ENCODE measurements around the gene TXNDC5. TPM values are rescaled to one million over a fixed set of nuclear protein-coding genes. Genes with fewer than 3 reads are reported as not detected.

Gene TXNDC5
- total RNA-seq, 4 donors from 2014 or later = 85.0 to 137 (median 110) TPM

DNA sequence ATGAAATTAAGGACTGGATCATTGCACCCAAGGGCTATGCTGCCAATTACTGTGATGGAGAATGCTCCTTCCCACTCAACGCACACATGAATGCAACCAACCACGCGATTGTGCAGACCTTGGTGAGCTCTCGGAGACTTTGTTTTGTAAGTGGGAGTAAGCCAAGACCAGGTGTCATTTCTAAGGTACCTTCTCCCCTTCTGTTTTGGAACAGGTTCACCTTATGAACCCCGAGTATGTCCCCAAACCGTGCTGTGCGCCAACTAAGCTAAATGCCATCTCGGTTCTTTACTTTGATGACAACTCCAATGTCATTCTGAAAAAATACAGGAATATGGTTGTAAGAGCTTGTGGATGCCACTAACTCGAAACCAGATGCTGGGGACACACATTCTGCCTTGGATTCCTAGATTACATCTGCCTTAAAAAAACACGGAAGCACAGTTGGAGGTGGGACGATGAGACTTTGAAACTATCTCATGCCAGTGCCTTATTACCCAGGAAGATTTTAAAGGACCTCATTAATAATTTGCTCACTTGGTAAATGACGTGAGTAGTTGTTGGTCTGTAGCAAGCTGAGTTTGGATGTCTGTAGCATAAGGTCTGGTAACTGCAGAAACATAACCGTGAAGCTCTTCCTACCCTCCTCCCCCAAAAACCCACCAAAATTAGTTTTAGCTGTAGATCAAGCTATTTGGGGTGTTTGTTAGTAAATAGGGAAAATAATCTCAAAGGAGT is 30.4 kb downstream of the TXNDC5 start:
- 89 to 90% methylated on average over 13 of the region's 13 CpGs for WGBS, 2 donors
- Histone ChIP-seq H3K36me3 (peaks cover 3 to 64% (median 4%) of the 10 kb centered on the region in 3 donors), H3K4me3 (no peak overlapping the region), H3K9me3 (peaks cover 0 to 2% (median 0%) of the 10 kb centered on the region in 4 donors), H3K27ac (no peak overlapping the region), H3K4me1 (no peaks in the 10 kb centered on the region), H3K27me3 (no peaks in the 10 kb centered on the region)
- DNase-seq (ENCODE audit: low spot score in 2 of 2) = no peak
- no peak for TF ChIP-seq EP300 (IDR thresholded peaks at IDR 0.05)
- no peak for TF ChIP-seq POLR2A (IDR thresholded peaks at IDR 0.05)
- TF ChIP-seq, protein P1, sequence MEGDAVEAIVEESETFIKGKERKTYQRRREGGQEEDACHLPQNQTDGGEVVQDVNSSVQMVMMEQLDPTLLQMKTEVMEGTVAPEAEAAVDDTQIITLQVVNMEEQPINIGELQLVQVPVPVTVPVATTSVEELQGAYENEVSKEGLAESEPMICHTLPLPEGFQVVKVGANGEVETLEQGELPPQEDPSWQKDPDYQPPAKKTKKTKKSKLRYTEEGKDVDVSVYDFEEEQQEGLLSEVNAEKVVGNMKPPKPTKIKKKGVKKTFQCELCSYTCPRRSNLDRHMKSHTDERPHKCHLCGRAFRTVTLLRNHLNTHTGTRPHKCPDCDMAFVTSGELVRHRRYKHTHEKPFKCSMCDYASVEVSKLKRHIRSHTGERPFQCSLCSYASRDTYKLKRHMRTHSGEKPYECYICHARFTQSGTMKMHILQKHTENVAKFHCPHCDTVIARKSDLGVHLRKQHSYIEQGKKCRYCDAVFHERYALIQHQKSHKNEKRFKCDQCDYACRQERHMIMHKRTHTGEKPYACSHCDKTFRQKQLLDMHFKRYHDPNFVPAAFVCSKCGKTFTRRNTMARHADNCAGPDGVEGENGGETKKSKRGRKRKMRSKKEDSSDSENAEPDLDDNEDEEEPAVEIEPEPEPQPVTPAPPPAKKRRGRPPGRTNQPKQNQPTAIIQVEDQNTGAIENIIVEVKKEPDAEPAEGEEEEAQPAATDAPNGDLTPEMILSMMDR (IDR thresholded peaks at IDR 0.05) = no peak

DNA sequence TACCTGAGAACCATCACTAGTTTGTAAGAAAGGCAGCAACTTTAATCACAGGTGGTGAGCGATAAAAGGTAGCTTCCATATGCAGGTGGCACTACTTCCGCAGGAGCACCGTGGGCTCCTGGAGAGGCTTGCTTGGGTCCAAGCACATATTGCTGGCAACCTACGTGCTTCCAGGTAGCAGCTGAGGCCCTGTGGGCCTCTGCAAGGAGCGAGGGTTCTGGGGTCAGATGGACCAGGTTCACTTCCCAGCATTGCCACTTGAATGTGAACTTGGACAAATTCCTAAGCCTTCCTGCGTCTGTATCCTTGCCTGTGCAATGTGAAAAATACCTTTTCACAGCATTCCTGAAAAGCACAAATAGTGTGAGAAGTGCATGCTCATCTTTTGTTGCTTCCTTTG is 31.0 kb downstream of the TXNDC5 start:
- Histone ChIP-seq H3K4me3 (no peak overlapping the region), H3K4me1 (no peaks in the 10 kb centered on the region), H3K27ac (no peak overlapping the region), H3K36me3 (peaks cover 0 to 58% (median 3%) of the 10 kb centered on the region in 3 donors), H3K9me3 (peaks cover 0 to 2% (median 0%) of the 10 kb centered on the region in 4 donors), H3K27me3 (no peaks in the 10 kb centered on the region)
- TF ChIP-seq EP300 (IDR thresholded peaks at IDR 0.05) = no peak
- TF ChIP-seq POLR2A (IDR thresholded peaks at IDR 0.05) = no peak
- TF ChIP-seq, protein P1 (IDR thresholded peaks at IDR 0.05) = no peak
- WGBS, 2 donors = 95% methylated on average over 6 of the region's 6 CpGs
- no peak for DNase-seq (ENCODE audit: low spot score in 2 of 2)

DNA sequence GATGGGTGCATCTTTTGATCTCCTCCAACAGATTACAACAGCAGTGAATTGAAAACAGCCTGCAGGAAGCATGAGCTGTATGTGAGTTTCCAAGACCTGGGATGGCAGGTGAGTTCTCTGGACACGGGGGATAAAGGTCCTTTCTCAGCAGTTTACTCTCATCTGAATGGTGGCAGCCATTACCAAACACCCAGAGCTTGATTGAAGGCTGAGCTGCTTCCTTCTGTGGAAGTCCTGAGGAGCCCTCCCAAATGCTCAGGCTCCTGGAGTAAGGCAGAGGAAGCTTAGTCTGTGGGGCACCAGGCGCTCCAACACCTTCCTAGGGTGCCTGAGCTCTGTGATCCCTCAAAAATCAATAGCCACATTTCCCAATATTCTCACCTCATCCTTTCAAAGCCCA is 31.5 kb downstream of the TXNDC5 start:
- Histone ChIP-seq H3K27me3 (no peaks in the 10 kb centered on the region), H3K36me3 (peaks cover 0 to 53% (median 3%) of the 10 kb centered on the region in 3 donors), H3K9me3 (peaks cover 0 to 2% (median 0%) of the 10 kb centered on the region in 4 donors), H3K27ac (no peak overlapping the region), H3K4me3 (no peak overlapping the region), H3K4me1 (no peaks in the 10 kb centered on the region)
- DNase-seq (ENCODE audit: low spot score in 2 of 2) = no peak
- 95 to 100% methylated on average over 2 of the region's 2 CpGs for WGBS, 2 donors
- TF ChIP-seq, protein P1 (IDR thresholded peaks at IDR 0.05) = no peak
- no peak for TF ChIP-seq EP300 (IDR thresholded peaks at IDR 0.05)
- no peak for TF ChIP-seq POLR2A (IDR thresholded peaks at IDR 0.05)

DNA sequence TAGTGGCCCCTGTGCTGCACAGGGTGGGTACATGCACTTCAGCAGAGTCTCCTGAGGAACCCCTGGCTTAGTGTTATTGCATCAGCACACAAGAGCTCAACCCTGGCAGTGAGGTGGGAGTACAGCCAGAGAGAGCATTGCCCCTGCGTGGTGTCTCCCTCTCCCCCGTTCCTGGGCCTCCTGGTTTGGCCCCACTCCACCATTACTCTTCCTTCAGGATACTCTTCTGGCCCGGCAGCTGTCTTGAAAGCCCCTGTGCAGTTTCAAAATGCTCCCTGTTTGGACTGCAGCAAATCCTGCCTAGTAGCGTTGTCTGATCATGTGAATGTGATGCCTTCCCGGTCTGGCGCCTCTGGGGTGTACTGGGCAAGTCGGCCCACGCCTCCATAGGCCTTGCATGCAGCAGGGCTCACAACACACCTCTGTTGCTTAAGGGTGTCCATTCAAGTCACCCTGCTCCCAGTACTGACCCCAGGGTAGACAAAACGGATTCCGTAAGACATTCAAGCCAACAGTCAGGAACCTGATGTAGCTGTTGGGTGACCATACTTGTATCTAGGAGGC is 32.1 kb downstream of the TXNDC5 start:
- WGBS, 2 donors = 91 to 95% methylated on average over 10 of the region's 10 CpGs
- TF ChIP-seq POLR2A (IDR thresholded peaks at IDR 0.05) (no peak), EP300 (IDR thresholded peaks at IDR 0.05) (no peak)
- TF ChIP-seq, protein P1 (IDR thresholded peaks at IDR 0.05) = no peak
- Histone ChIP-seq H3K4me3 (no peak overlapping the region), H3K9me3 (peaks cover 0 to 6% (median 0%) of the 10 kb centered on the region in 4 donors), H3K27me3 (no peaks in the 10 kb centered on the region), H3K36me3 (peaks cover 0 to 47% (median 3%) of the 10 kb centered on the region in 3 donors), H3K27ac (no peak overlapping the region), H3K4me1 (no peaks in the 10 kb centered on the region)
- no peak for DNase-seq (ENCODE audit: low spot score in 2 of 2)

DNA sequence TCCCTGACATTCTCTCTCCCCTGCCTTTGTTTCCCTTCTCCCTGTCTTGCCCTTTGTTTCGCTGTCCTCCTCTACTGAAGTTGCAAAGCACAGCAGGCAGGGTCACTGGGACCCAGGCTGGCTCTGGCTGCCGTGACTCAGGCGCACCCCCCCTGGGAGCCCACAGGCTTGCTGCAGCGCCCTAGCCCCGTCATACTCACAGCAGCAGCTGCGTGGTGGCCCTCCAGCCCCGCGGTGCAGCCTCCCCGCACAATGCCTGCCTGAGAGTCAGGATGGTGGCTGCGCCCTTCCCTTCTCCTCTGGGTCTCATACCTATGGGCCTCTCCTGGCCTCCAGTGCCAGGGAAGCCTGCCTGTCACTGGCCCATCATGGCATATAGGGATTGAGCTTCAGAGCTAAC is 41.7 kb downstream of the TXNDC5 start:
- Histone ChIP-seq H3K36me3 (no peaks in the 10 kb centered on the region), H3K27me3 (no peaks in the 10 kb centered on the region), H3K4me3 (no peak overlapping the region), H3K27ac (no peak overlapping the region), H3K4me1 (no peaks in the 10 kb centered on the region), H3K9me3 (peaks cover 0 to 10% (median 0%) of the 10 kb centered on the region in 4 donors)
- no peak for DNase-seq (ENCODE audit: low spot score in 2 of 2)
- TF ChIP-seq, protein P1 (IDR thresholded peaks at IDR 0.05) = no peak
- TF ChIP-seq POLR2A (IDR thresholded peaks at IDR 0.05) (no peak), EP300 (IDR thresholded peaks at IDR 0.05) (no peak)
- WGBS, 2 donors = 91 to 92% methylated on average over 7 to 10 of the region's 10 CpGs
